Fibroblast of skin of abdomen (primary cell): Measurements from ENCODE around the gene MROH2A.
"Not testable (repeated sequence)": the region's sequence is repeated elsewhere in the genome, so short reads cannot be mapped to it uniquely, and the experiment has no call there.

Experiments
- DNase-seq: peaks from one replicate; pipeline ENCODE4 v3.0.0-alpha.2; 2013

MROH2A gene

DNA sequence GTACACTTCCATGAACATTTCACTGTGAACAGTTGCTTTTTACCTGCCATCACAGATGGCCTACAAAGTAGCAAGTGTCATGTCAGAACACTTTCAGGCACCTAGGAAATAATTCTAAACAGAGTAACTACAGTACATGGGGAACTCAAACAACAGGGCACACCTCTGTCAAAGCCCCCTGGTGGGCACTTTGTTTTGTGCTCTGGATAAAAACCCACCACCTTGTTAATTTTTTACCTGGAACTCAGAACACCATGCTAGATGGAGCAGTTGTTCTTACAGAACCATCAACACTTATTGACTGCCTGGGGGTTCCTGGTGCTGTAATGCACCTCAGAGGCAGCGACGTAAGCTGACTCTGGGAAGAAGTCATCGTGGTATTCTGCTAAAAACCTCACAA is 87.7 kb downstream of the MROH2A start:
- DNase-seq = no peak

- DNase-seq = no peak
Observed at GRCh38 chr2:233866479-233866878, 88.3 kb downstream of the MROH2A start.

DNA sequence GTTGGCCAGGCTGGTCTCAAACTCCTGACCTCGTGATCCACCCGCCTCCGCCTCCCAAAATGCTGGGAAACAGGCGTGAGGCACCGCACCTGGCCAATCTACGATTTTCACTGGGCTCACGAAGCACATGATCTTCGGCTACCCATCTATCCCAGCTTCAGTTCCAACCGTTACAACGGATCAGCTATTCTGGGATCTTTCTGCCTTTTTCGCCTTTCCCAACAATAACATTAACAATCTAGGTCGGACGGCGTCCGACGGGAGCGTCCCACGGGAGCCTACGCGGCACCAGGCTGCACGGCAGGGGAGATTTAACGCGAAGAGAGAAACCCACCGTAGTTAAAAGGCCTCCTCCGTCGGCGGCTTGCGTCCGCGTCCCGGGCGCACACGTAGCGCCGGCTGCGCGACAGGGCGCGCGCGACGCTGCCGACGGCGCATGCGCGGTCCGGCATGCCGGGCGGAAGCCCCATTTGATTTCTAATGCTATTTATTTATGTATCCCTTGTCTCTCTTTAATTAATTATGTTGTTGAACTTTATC is 89.9 kb downstream of the MROH2A start, which contains the start of gene MSL3B:
TSS of gene MSL3B (minus strand) at position 394 of the 540 bp plus-strand sequence.
- peak; percentile 68 for DNase-seq

- DNase-seq = no peak
Observed at GRCh38 chr2:233871432-233871831, 93.3 kb downstream of the MROH2A start.

- not testable (repeated sequence) for DNase-seq
Observed at GRCh38 chr2:233872125-233872524, 94.0 kb downstream of the MROH2A start.

DNA sequence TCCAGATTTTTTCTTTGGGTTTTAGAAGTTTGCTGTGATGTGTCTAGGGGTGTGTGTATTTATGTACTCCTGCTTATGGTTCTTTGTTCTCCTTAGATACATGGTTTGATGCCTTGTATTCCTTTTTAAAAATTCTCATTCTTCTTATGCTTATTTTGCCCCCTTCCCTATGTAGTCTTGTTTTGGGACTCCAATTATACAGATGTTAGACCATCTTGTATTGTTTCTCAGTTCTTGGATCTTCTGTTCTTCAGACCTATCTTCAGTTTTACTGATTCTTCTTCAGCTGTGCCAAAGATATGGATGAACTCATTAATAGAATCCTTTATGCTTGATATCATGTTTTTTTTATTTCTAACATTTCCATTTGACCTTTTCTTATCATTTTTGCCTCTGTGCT is 104.2 kb downstream of the MROH2A start:
- no peak for DNase-seq
